Kidney glomerular epithelial cell (primary cell): ENCODE data around the gene KRT84.
A peak's percentile ranks its signal among the peaks of the same experiment; 100 is the strongest.
"Not testable (repeated sequence)": the region's sequence is repeated elsewhere in the genome, so short reads cannot be mapped to it uniquely, and the experiment has no call there.

Experiments used
- DNase-seq: peaks from one replicate; lab custom pipeline; 2025; lab: John Stamatoyannopoulos, UW

Gene KRT84

GRCh38 chr12:52410589-52411248 lies 25.3 kb upstream of the KRT84 start:
- not testable (repeated sequence) for DNase-seq

GRCh38 chr12:52407918-52408317 lies 22.5 kb upstream of the KRT84 start:
- no peak for DNase-seq

GRCh38 chr12:52405922-52406385 lies 20.5 kb upstream of the KRT84 start, which contains the start of gene KRT82:
Gene KRT82, minus strand, starts transcription at chr12:52406335. Its CDS starts 58 bp downstream, at chr12:52406277.
- no peak for DNase-seq

GRCh38 chr12:52404951-52405350 lies 19.5 kb upstream of the KRT84 start:
- DNase-seq, result no peak

- DNase-seq, result no peak
These were observed 18.1 kb upstream of the KRT84 start for GRCh38 chr12:52403561-52403960.

- DNase-seq, result no peak
These were observed 17.6 kb upstream of the KRT84 start for GRCh38 chr12:52402873-52403540.

- no peak for DNase-seq
These were observed 16.9 kb upstream of the KRT84 start for GRCh38 chr12:52402377-52402776.

GRCh38 chr12:52401926-52402325 lies 16.5 kb upstream of the KRT84 start:
- no peak for DNase-seq

- DNase-seq, result no peak
These were observed 16.1 kb upstream of the KRT84 start for GRCh38 chr12:52401526-52401925.

GRCh38 chr12:52400906-52401305 lies 15.5 kb upstream of the KRT84 start:
- DNase-seq, result no peak

- DNase-seq, result no peak
These were observed 14.3 kb upstream of the KRT84 start for GRCh38 chr12:52399756-52400155.

- no peak for DNase-seq
These were observed 12.7 kb upstream of the KRT84 start for GRCh38 chr12:52398176-52398575.

- no peak for DNase-seq
These were observed 11.2 kb upstream of the KRT84 start for GRCh38 chr12:52396656-52397055.

GRCh38 chr12:52395761-52396434 lies 10.4 kb upstream of the KRT84 start:
- DNase-seq, result no peak

GRCh38 chr12:52394836-52395405 lies 9.5 kb upstream of the KRT84 start:
- DNase-seq, result no peak

GRCh38 chr12:52392465-52393007 lies 7.1 kb upstream of the KRT84 start:
- DNase-seq, result no peak

- DNase-seq, result no peak
These were observed 6.2 kb upstream of the KRT84 start for GRCh38 chr12:52391618-52392002.

- DNase-seq, result no peak
These were observed 5.5 kb upstream of the KRT84 start for GRCh38 chr12:52390739-52391617.

GRCh38 chr12:52389313-52390207 lies 4.1 kb upstream of the KRT84 start:
- peak; percentile 27 for DNase-seq

- no peak for DNase-seq
These were observed 2.4 kb upstream of the KRT84 start for GRCh38 chr12:52387859-52388258.
